Measurements from ENCODE around the gene KCNG2.

Gene KCNG2

GRCh38 chr18:79770826-79771225 lies 26.9 kb upstream of the KCNG2 start:
- no peaks in the 10 kb centered on the region for H3F3A ChIP-seq (ENCODE audit: insufficient read depth)
- TF ChIP-seq EZH2phosphoT487 (conservative IDR thresholded peaks at IDR 0.05; ENCODE audit: low read length): no peak
- no peak for TF ChIP-seq CTCF (IDR thresholded peaks at IDR 0.05; ENCODE audit: insufficient read depth, low read length, poor library complexity, severe bottlenecking)
- H3K9me3 ChIP-seq (ENCODE audit: insufficient read depth, low read length): peaks cover 14% of the 10 kb centered on the region; the same call in 1 of the 2 replicates
- no peaks in the 10 kb centered on the region for H4K20me1 ChIP-seq (ENCODE audit: low read depth, low read length)
- H3K27me3 ChIP-seq (ENCODE audit: low read length): no peaks in the 10 kb centered on the region
- H3K9ac ChIP-seq (ENCODE audit: low read length): no peak overlapping the region
- H3K27ac ChIP-seq (ENCODE audit: low read depth, low read length): no peak overlapping the region
- H3K9me2 ChIP-seq (replicated peaks; ENCODE audit: insufficient read depth, low read length): no peaks in the 10 kb centered on the region
- H3K4me2 ChIP-seq (ENCODE audit: low read depth, low read length, poor library complexity, severe bottlenecking): no peak overlapping the region
- no peaks in the 10 kb centered on the region for H3K79me2 ChIP-seq (ENCODE audit: insufficient read depth, low read length)
- no peak overlapping the region for H3K4me3 ChIP-seq (ENCODE audit: insufficient read depth, low read length, poor library complexity, severe bottlenecking)
- H3K36me3 ChIP-seq (ENCODE audit: low read length): no peaks in the 10 kb centered on the region
- H2AFZ ChIP-seq (ENCODE audit: low read depth, low read length, severe bottlenecking): no peak overlapping the region

GRCh38 chr18:79771446-79772107 lies 26.2 kb upstream of the KCNG2 start:
- Histone ChIP-seq H3K4me2 (ENCODE audit: low read depth, low read length, poor library complexity, severe bottlenecking) (no peak overlapping the region), H3K79me2 (ENCODE audit: insufficient read depth, low read length) (no peaks in the 10 kb centered on the region), H3K9me3 (ENCODE audit: insufficient read depth, low read length) (peaks cover 14% of the 10 kb centered on the region; the same call in 1 of the 2 replicates), H3K9me2 (replicated peaks; ENCODE audit: insufficient read depth, low read length) (no peaks in the 10 kb centered on the region), H3K27ac (ENCODE audit: low read depth, low read length) (no peak overlapping the region), H3K9ac (ENCODE audit: low read length) (no peak overlapping the region), H3K27me3 (ENCODE audit: low read length) (no peaks in the 10 kb centered on the region), H3K36me3 (ENCODE audit: low read length) (no peaks in the 10 kb centered on the region), H2AFZ (ENCODE audit: low read depth, low read length, severe bottlenecking) (no peak overlapping the region), H3F3A (ENCODE audit: insufficient read depth) (no peaks in the 10 kb centered on the region), H3K4me3 (ENCODE audit: insufficient read depth, low read length, poor library complexity, severe bottlenecking) (no peak overlapping the region), H4K20me1 (ENCODE audit: low read depth, low read length) (no peaks in the 10 kb centered on the region)
- TF ChIP-seq CTCF (IDR thresholded peaks at IDR 0.05; ENCODE audit: insufficient read depth, low read length, poor library complexity, severe bottlenecking): no peak
- no peak for TF ChIP-seq EZH2phosphoT487 (conservative IDR thresholded peaks at IDR 0.05; ENCODE audit: low read length)

GRCh38 chr18:79772108-79772864 lies 25.5 kb upstream of the KCNG2 start:
- H3K79me2 ChIP-seq (ENCODE audit: insufficient read depth, low read length): no peaks in the 10 kb centered on the region
- H3F3A ChIP-seq (ENCODE audit: insufficient read depth): no peaks in the 10 kb centered on the region
- no peaks in the 10 kb centered on the region for H3K36me3 ChIP-seq (ENCODE audit: low read length)
- H3K4me2 ChIP-seq (ENCODE audit: low read depth, low read length, poor library complexity, severe bottlenecking): no peak overlapping the region
- TF ChIP-seq CTCF (IDR thresholded peaks at IDR 0.05; ENCODE audit: insufficient read depth, low read length, poor library complexity, severe bottlenecking) (no peak), EZH2phosphoT487 (conservative IDR thresholded peaks at IDR 0.05; ENCODE audit: low read length) (no peak)
- peaks cover 11% of the 10 kb centered on the region; the same call in 1 of the 2 replicates for H3K9me3 ChIP-seq (ENCODE audit: insufficient read depth, low read length)
- H4K20me1 ChIP-seq (ENCODE audit: low read depth, low read length): no peaks in the 10 kb centered on the region
- no peak overlapping the region for H3K9ac ChIP-seq (ENCODE audit: low read length)
- H3K27me3 ChIP-seq (ENCODE audit: low read length): no peaks in the 10 kb centered on the region
- H3K4me3 ChIP-seq (ENCODE audit: insufficient read depth, low read length, poor library complexity, severe bottlenecking): no peak overlapping the region
- no peaks in the 10 kb centered on the region for H3K9me2 ChIP-seq (replicated peaks; ENCODE audit: insufficient read depth, low read length)
- H3K27ac ChIP-seq (ENCODE audit: low read depth, low read length): no peak overlapping the region
- no peak overlapping the region for H2AFZ ChIP-seq (ENCODE audit: low read depth, low read length, severe bottlenecking)

Data from SU-DHL-6 (cell line).